Endothelial cell of umbilical vein (primary cell): ENCODE measurements around the gene EAPP. TPM values are rescaled to one million over a fixed set of nuclear protein-coding genes. Genes with fewer than 3 reads are reported as not detected.
"Not testable (repeated sequence)": the region's sequence is repeated elsewhere in the genome, so short reads cannot be mapped to it uniquely, and the experiment has no call there.

Source experiments
- BruUV-seq: library from RNA; stranded (reverse); fragments of 400-500 nt; replicated peaks from 2 replicates; lab custom pipeline; 2021; lab: Mats Ljungman, UMichigan
- CTCF ChIA-PET: fragments of 300-600, 350-600 bp; sonication (Branson Sonifier 250); formaldehyde crosslinking; loops from one replicate; lab custom pipeline; 2021; ENCODE audit warnings: antibody characterized with exemption, inconsistent platforms; lab: Charles Lee
- POLR2A ChIA-PET: fragments of 300-600, 350-600 bp; sonication (Branson Sonifier 250); formaldehyde crosslinking; loops from one replicate; lab custom pipeline; 2021; ENCODE audit warnings: antibody characterized with exemption, inconsistent platforms; lab: Charles Lee
- DNase-seq: peaks from one replicate; pipeline ENCODE4 v3.0.0-alpha.2; 2011; ENCODE audit warnings: low read depth, low spot score
- FAIRE-seq: peaks from 2 replicates; lab custom pipeline; 2011; peaks lifted over from hg19 to GRCh38; lab: Jason Lieb, UNC
- H2AFZ ChIP-seq: 2 replicates; pipeline ENCODE4 v1.6.0; 2012; ENCODE audit warnings: low read depth, low read length, control low read depth, inconsistent platforms
- H3K27ac ChIP-seq: 2 replicates; pipeline ENCODE4 v1.5.1; 2011; ENCODE audit warnings: low read depth, mild to moderate bottlenecking, control low read depth, low read length, moderate library complexity; ENCODE audit not compliant: insufficient read depth
- H3K27me3 ChIP-seq, 2 experiments: 2 replicates each; pipeline versions ENCODE4 v1.6.0 to v1.6.1; 2011; ENCODE audit warnings: low read length in 2 of 2, mixed read lengths in 1 of 2; ENCODE audit not compliant: control insufficient read depth in 2 of 2, insufficient read depth in 2 of 2
- H3K36me3 ChIP-seq, 2 experiments: 2 replicates in 1 of 2; 3 replicates in 1 of 2; pipeline ENCODE4 v1.5.1; 2011; ENCODE audit warnings: low read length in 2 of 2, mild to moderate bottlenecking in 1 of 2, moderate library complexity in 1 of 2; ENCODE audit not compliant: control insufficient read depth in 2 of 2, insufficient read depth in 2 of 2; ENCODE audit errors: extremely low read depth in 1 of 2
- H3K4me1 ChIP-seq: 3 replicates; pipeline ENCODE4 v1.5.1; 2011; ENCODE audit warnings: mild to moderate bottlenecking, low read length; ENCODE audit not compliant: control insufficient read depth, insufficient read depth; ENCODE audit errors: extremely low read depth
- H3K4me2 ChIP-seq: 2 replicates; pipeline ENCODE4 v1.6.1; 2011; ENCODE audit warnings: low read length, control low read depth, mixed read lengths; ENCODE audit not compliant: insufficient read depth
- H3K4me3 ChIP-seq, 3 experiments: fragments of 200-600 bp in 1 of 3; sonication (generic), shearing (Covaris generic) in 1 of 3; replicated peaks in 1 of 3; 2 replicates each; pipeline ENCODE4 v1.5.1; 2011 to 2016; ENCODE audit warnings: control low read depth in 3 of 3, low read length in 3 of 3, mild to moderate bottlenecking in 2 of 3, inconsistent platforms in 1 of 3, low read depth in 1 of 3, moderate library complexity in 1 of 3; ENCODE audit not compliant: insufficient read depth in 1 of 3
- H3K79me2 ChIP-seq: 2 replicates; pipeline ENCODE4 v1.6.0; 2012; ENCODE audit warnings: low read length, inconsistent platforms; ENCODE audit not compliant: control insufficient read depth, insufficient read depth
- H3K9ac ChIP-seq: replicated peaks from 2 replicates; pipeline ENCODE3; 2011; ENCODE audit warnings: low read length, control low read depth; ENCODE audit not compliant: insufficient read depth; ENCODE audit errors: extremely low read depth
- H3K9me1 ChIP-seq: replicated peaks from 3 replicates; pipeline ENCODE4 v1.6.0; 2011; ENCODE audit warnings: mild to moderate bottlenecking, low read length; ENCODE audit not compliant: control insufficient read depth, insufficient read depth; ENCODE audit errors: extremely low read depth
- H3K9me3 ChIP-seq: replicated peaks from 2 replicates; pipeline ENCODE4 v1.5.1; 2012; ENCODE audit warnings: low read length, inconsistent platforms; ENCODE audit not compliant: control insufficient read depth, insufficient read depth
- H4K20me1 ChIP-seq: replicated peaks from 2 replicates; pipeline ENCODE3; 2011; ENCODE audit warnings: mild to moderate bottlenecking, low read length; ENCODE audit not compliant: control insufficient read depth, insufficient read depth; ENCODE audit errors: extremely low read depth
- EZH2 ChIP-seq: IDR thresholded peaks from 2 replicates; pipeline ENCODE4 v1.6.1; 2012; ENCODE audit warnings: borderline replicate concordance, low read depth, mild to moderate bottlenecking, moderate library complexity, low read length, inconsistent platforms; ENCODE audit not compliant: severe bottlenecking
- FOS ChIP-seq: IDR thresholded peaks from 2 replicates; pipeline ENCODE4 v1.6.1; 2011; ENCODE audit warnings: mild to moderate bottlenecking, low read length, moderate library complexity, borderline replicate concordance; ENCODE audit not compliant: insufficient read depth
- GATA2 ChIP-seq: IDR thresholded peaks from 2 replicates; pipeline ENCODE4 v1.7.0; 2011; ENCODE audit warnings: low read depth, mild to moderate bottlenecking, moderate library complexity, mixed read lengths, low read length; ENCODE audit not compliant: insufficient read length, insufficient read depth
- JUN ChIP-seq: IDR thresholded peaks from 2 replicates; pipeline ENCODE4 v1.6.1; 2011; ENCODE audit warnings: borderline replicate concordance, low read depth; ENCODE audit not compliant: insufficient read length, insufficient read depth
- MAX ChIP-seq: IDR thresholded peaks from 2 replicates; pipeline ENCODE4 v1.6.1; 2011; ENCODE audit not compliant: insufficient read depth, insufficient read length
- MYC ChIP-seq: IDR thresholded peaks from one replicate; pipeline ENCODE4 v1.6.1; 2011; ENCODE audit warnings: mild to moderate bottlenecking, low read depth, low read length
- POLR2A ChIP-seq: IDR thresholded peaks from 2 replicates; pipeline ENCODE4 v1.6.1; 2012; ENCODE audit warnings: low read depth, mild to moderate bottlenecking, control low read depth, low read length
- POLR2AphosphoS5 ChIP-seq: IDR thresholded peaks from 2 replicates; pipeline ENCODE4 v1.6.1; 2012; ENCODE audit warnings: low read depth, mild to moderate bottlenecking, control low read depth, low read length, moderate library complexity; ENCODE audit not compliant: insufficient read depth
- dilution Hi-C: fragments of 300-500 bp; cut with MboI; formaldehyde crosslinking; loops from one replicate; pipeline ENCODE4 v1.15.0; 2019; ENCODE audit warnings: low sequenced_read_pairs; ENCODE audit not compliant: extremely low pct_ligation_motif_present
- intact Hi-C: fragments of 100-400 bp; cut with micrococcal nuclease; formaldehyde crosslinking; loops from one replicate; pipeline ENCODE4 v1.10.0; 2022
- polyA plus RNA-seq, 4 experiments: library from polyadenylated mRNA; depleted of rRNA in 3 of 4; stranded (reverse) in 3 of 4; unstranded in 1 of 4; fragments of >200 nt; gene quantifications; 2 replicates each; pipeline versions ENCODE4 v1.2.1 to v1.2.3, GENCODE V29; 2011 to 2012; ENCODE audit warnings: missing spikeins in 1 of 4
- total RNA-seq: library from RNA; stranded (reverse); gene quantifications from 2 replicates; pipeline ENCODE4 v1.2.3, GENCODE V29; 2021
- TF ChIP-seq, protein P1 (sequence below), 2 donors: IDR thresholded peaks; 1 replicate in 1 of 2; 2 replicates in 1 of 2; pipeline ENCODE4 v1.5.1; 2011; ENCODE audit warnings: low read length in 2 of 2, mild to moderate bottlenecking in 2 of 2, moderate library complexity in 2 of 2, control low read depth in 1 of 2, inconsistent platforms in 1 of 2, low read depth in 1 of 2; ENCODE audit not compliant: insufficient read depth in 1 of 2; ENCODE audit errors: extremely low read depth in 1 of 2

EAPP gene
- total and polyA plus RNA-seq, 2 donors (not counting 3 experiments of a cell fraction or from before 2014, with no cell fraction given) = 16.6 to 22.2 TPM

DNA sequence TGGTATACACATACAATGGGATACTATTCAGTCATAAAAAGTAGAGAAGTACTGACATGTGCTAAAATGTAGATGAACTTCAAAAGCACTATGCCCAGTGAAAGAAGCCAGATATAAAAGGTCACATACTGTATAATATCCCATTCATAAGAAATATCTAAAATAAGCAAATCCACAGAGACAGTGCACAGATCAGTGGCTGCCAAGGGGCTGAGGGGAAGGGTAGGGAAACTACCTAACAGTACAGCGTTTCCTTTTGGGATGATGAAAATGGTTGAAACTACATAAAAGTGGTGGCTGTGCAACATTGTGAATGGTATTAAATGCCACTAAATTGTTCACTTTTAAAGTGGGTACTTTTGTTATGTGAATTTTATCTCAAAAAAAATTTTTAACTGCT is 11.9 kb downstream of the EAPP start:
- POLR2A ChIA-PET = no interaction called here
- no peaks in the 10 kb centered on the region for H3K9me1 ChIP-seq
- TF ChIP-seq GATA2 (no peak), EZH2 (no peak), MYC (no peak), JUN (no peak), FOS (no peak), POLR2A (no peak), MAX (no peak), POLR2AphosphoS5 (no peak)
- TF ChIP-seq, protein P1, sequence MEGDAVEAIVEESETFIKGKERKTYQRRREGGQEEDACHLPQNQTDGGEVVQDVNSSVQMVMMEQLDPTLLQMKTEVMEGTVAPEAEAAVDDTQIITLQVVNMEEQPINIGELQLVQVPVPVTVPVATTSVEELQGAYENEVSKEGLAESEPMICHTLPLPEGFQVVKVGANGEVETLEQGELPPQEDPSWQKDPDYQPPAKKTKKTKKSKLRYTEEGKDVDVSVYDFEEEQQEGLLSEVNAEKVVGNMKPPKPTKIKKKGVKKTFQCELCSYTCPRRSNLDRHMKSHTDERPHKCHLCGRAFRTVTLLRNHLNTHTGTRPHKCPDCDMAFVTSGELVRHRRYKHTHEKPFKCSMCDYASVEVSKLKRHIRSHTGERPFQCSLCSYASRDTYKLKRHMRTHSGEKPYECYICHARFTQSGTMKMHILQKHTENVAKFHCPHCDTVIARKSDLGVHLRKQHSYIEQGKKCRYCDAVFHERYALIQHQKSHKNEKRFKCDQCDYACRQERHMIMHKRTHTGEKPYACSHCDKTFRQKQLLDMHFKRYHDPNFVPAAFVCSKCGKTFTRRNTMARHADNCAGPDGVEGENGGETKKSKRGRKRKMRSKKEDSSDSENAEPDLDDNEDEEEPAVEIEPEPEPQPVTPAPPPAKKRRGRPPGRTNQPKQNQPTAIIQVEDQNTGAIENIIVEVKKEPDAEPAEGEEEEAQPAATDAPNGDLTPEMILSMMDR (IDR thresholded peaks at IDR 0.05; ENCODE audit: extremely low read depth in 1 of 2, insufficient read depth in 1 of 2, low read depth in 1 of 2, low read length in 2 of 2) = no peak
- no peak overlapping the region for H3K4me2 ChIP-seq
- no peaks in the 10 kb centered on the region for H3K27me3 ChIP-seq
- peaks cover 4 to 9% of the 10 kb centered on the region in 2 experiments for H3K36me3 ChIP-seq
- no peaks in the 10 kb centered on the region for H3K9me3 ChIP-seq
- dilution Hi-C loops = no loop called here
- H3K27ac ChIP-seq = no peak overlapping the region
- no peak for FAIRE-seq
- CTCF ChIA-PET = interaction anchor here (0.7 kb wide), 2 partner anchors 9 to 12 kb away, joined by 3 read pairs; no protein-coding TSS in a partner anchor
- intact Hi-C loops = no loop called here
- no peak overlapping the region for H3K4me3 ChIP-seq
- no TSS peak for BruUV-seq
- H4K20me1 ChIP-seq = no peaks in the 10 kb centered on the region
- no peaks in the 10 kb centered on the region for H3K4me1 ChIP-seq
- H2AFZ ChIP-seq = no peak overlapping the region
- H3K79me2 ChIP-seq = no peaks in the 10 kb centered on the region
- DNase-seq = no peak
- no peak overlapping the region for H3K9ac ChIP-seq

- H3K27ac ChIP-seq, dilution Hi-C loops, H3K4me3 ChIP-seq, H3K9me1 ChIP-seq, H4K20me1 ChIP-seq, POLR2A ChIA-PET, CTCF ChIA-PET, H3K79me2 ChIP-seq, DNase-seq, H3K9ac ChIP-seq, BruUV-seq, intact Hi-C loops, H2AFZ ChIP-seq, FAIRE-seq, H3K4me1 ChIP-seq, H3K27me3 ChIP-seq, H3K9me3 ChIP-seq, H3K4me2 ChIP-seq: not testable (repeated sequence)
- H3K36me3 ChIP-seq = peaks cover 6 to 11% of the 10 kb centered on the region in 2 experiments
Observed at GRCh38 chr14:34524216-34524615, 15.3 kb downstream of the EAPP start.
